ENCODE measurements around the gene GNRHR. TPM values are rescaled to one million over a fixed set of nuclear protein-coding genes. Genes with fewer than 3 reads are reported as not detected.
"Not testable (repeated sequence)": the region's sequence is repeated elsewhere in the genome, so short reads cannot be mapped to it uniquely, and the experiment has no call there.

GNRHR gene
- total RNA-seq, 3 donors from 2014 or later: not detected

GRCh38 chr4:67746797-67747495, 7.2 kb downstream of the GNRHR start:
- intact Hi-C loops (cut with DNase I; ENCODE audit: low total_unique reads): no loop called here
- H3K4me3 ChIP-seq: no peak overlapping the region
- no peaks in the 10 kb centered on the region for H3K27me3 ChIP-seq

GRCh38 chr4:67744561-67745283, 9.5 kb downstream of the GNRHR start:
- no peak overlapping the region for H3K4me3 ChIP-seq
- TF ChIP-seq POLR2A (IDR thresholded peaks at IDR 0.05) (no peak), CTCF (IDR thresholded peaks at IDR 0.05) (no peak), POLR2AphosphoS5 (IDR thresholded peaks at IDR 0.05) (no peak)
- H3K9me3 ChIP-seq: no peaks in the 10 kb centered on the region
- H3K27ac ChIP-seq: no peak overlapping the region
- H3K4me1 ChIP-seq: no peaks in the 10 kb centered on the region
- H3K36me3 ChIP-seq: no peaks in the 10 kb centered on the region
- intact Hi-C loops (cut with DNase I; ENCODE audit: low total_unique reads): no loop called here
- H3K27me3 ChIP-seq: no peaks in the 10 kb centered on the region
- no peak for DNase-seq (ENCODE audit: low spot score in 2 of 2)

More at GRCh38 chr4:67746797-67747495, 7.2 kb downstream of the GNRHR start:
- no peak overlapping the region for H3K27ac ChIP-seq
- H3K36me3 ChIP-seq: no peaks in the 10 kb centered on the region
- peak in 2 of 3 donors; percentile 34 to 45 for TF ChIP-seq CTCF (IDR thresholded peaks at IDR 0.05)
- TF ChIP-seq POLR2A (IDR thresholded peaks at IDR 0.05): no peak
- TF ChIP-seq POLR2AphosphoS5 (IDR thresholded peaks at IDR 0.05): no peak
- no peaks in the 10 kb centered on the region for H3K4me1 ChIP-seq
- DNase-seq (ENCODE audit: low spot score in 2 of 2): no peak
- no peaks in the 10 kb centered on the region for H3K9me3 ChIP-seq

GRCh38 chr4:67743194-67743593, 11.0 kb downstream of the GNRHR start:
- Histone ChIP-seq H3K4me1 (no peaks in the 10 kb centered on the region), H3K27me3 (no peaks in the 10 kb centered on the region), H3K36me3 (no peaks in the 10 kb centered on the region), H3K9me3 (no peaks in the 10 kb centered on the region), H3K27ac (no peak overlapping the region), H3K4me3 (no peak overlapping the region)
- intact Hi-C loops (cut with DNase I; ENCODE audit: low total_unique reads): no loop called here
- TF ChIP-seq POLR2AphosphoS5 (IDR thresholded peaks at IDR 0.05): no peak
- no peak for TF ChIP-seq POLR2A (IDR thresholded peaks at IDR 0.05)
- TF ChIP-seq CTCF (IDR thresholded peaks at IDR 0.05): no peak
- no peak for DNase-seq (ENCODE audit: low spot score in 2 of 2)

- intact Hi-C loops (cut with DNase I; ENCODE audit: low total_unique reads): no loop called here
- TF ChIP-seq CTCF (IDR thresholded peaks at IDR 0.05) (no peak), POLR2AphosphoS5 (IDR thresholded peaks at IDR 0.05) (no peak), POLR2A (IDR thresholded peaks at IDR 0.05) (no peak)
- no peak for DNase-seq (ENCODE audit: low spot score in 2 of 2)
- Histone ChIP-seq H3K36me3 (no peaks in the 10 kb centered on the region), H3K4me1 (no peaks in the 10 kb centered on the region), H3K4me3 (no peak overlapping the region), H3K27me3 (no peaks in the 10 kb centered on the region), H3K9me3 (no peaks in the 10 kb centered on the region), H3K27ac (no peak overlapping the region)
Observed at GRCh38 chr4:67736262-67736661, 17.9 kb downstream of the GNRHR start.

GRCh38 chr4:67735325-67735724, 18.9 kb downstream of the GNRHR start:
- intact Hi-C loops (cut with DNase I; ENCODE audit: low total_unique reads): no loop called here
- TF ChIP-seq CTCF (IDR thresholded peaks at IDR 0.05) (no peak), POLR2A (IDR thresholded peaks at IDR 0.05) (no peak), POLR2AphosphoS5 (IDR thresholded peaks at IDR 0.05) (no peak)

GRCh38 chr4:67730511-67730910, 23.7 kb downstream of the GNRHR start:
- DNase-seq (ENCODE audit: low spot score in 2 of 2); H3K9me3 ChIP-seq; H3K4me3 ChIP-seq; H3K27me3 ChIP-seq; H3K4me1 ChIP-seq; H3K27ac ChIP-seq; H3K36me3 ChIP-seq; intact Hi-C loops (cut with DNase I; ENCODE audit: low total_unique reads): not testable (repeated sequence)

More at GRCh38 chr4:67735325-67735724, 18.9 kb downstream of the GNRHR start:
- H3K4me1 ChIP-seq: no peaks in the 10 kb centered on the region
- no peaks in the 10 kb centered on the region for H3K9me3 ChIP-seq
- no peak for DNase-seq (ENCODE audit: low spot score in 2 of 2)
- no peaks in the 10 kb centered on the region for H3K27me3 ChIP-seq
- no peak overlapping the region for H3K4me3 ChIP-seq
- no peak overlapping the region for H3K27ac ChIP-seq
- no peaks in the 10 kb centered on the region for H3K36me3 ChIP-seq
